ACC112 (cell line): ENCODE measurements around the gene SH3GL3.

ENCODE experiments used
- H2AFZ ChIP-seq: fragments of 200-600 bp; sonication (generic); one replicate; pipeline ENCODE4 v1.6.0; 2017; ENCODE audit warnings: antibody characterized with exemption, low read length; ENCODE audit not compliant: unreplicated experiment
- H3K27ac ChIP-seq: fragments of 200-600 bp; sonication (generic); 2 replicates; pipeline ENCODE4 v1.5.1; 2014; ENCODE audit warnings: low read depth, mild to moderate bottlenecking, antibody characterized with exemption, low read length, moderate library complexity
- H3K27me3 ChIP-seq: fragments of 200-600 bp; sonication (generic); 2 replicates; pipeline ENCODE4 v1.6.1; 2014; ENCODE audit warnings: mild to moderate bottlenecking, antibody characterized with exemption, low read length, moderate library complexity, mixed read lengths; ENCODE audit not compliant: insufficient read depth
- H3K36me3 ChIP-seq: fragments of 200-600 bp; sonication (generic); 2 replicates; pipeline ENCODE4 v1.6.1; 2016; ENCODE audit warnings: mild to moderate bottlenecking, antibody characterized with exemption, low read length, moderate library complexity, mixed read lengths; ENCODE audit not compliant: insufficient read depth
- H3K4me1 ChIP-seq: fragments of 200-600 bp; sonication (generic); one replicate; pipeline ENCODE4 v1.6.1; 2016; ENCODE audit warnings: low read length, mixed read lengths; ENCODE audit not compliant: insufficient read depth, unreplicated experiment, control insufficient read depth
- H3K4me3 ChIP-seq: fragments of 200-600 bp; sonication (generic); 2 replicates; pipeline ENCODE4 v1.5.1; 2014; ENCODE audit warnings: mild to moderate bottlenecking, low read depth, low read length
- H3K79me2 ChIP-seq: fragments of 200-600 bp; sonication (generic); one replicate; pipeline ENCODE4 v1.6.0; 2016; ENCODE audit warnings: low read length; ENCODE audit not compliant: control insufficient read depth, unreplicated experiment, insufficient read depth

Gene SH3GL3

DNA sequence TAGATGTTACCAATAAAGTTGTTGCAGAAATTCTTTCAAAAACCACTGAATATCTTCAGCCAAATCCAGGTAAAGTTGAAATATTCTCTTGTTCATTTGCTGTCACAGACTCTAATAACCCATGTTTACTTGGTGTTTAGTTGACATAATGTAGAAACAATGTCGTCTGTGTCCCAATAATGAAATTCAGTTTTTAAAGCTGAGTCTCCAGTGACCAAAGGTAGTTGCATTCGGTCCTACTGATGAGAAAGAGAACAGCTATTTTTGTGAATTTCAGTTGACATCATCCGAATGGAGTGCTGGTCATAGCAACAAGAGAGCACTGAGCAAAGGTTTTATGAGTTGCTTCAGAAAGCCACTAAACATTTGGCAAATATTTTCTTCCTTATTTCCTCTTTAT, 118.0 kb downstream of the SH3GL3 start:
- no peaks in the 10 kb centered on the region for H3K79me2 ChIP-seq
- no peaks in the 10 kb centered on the region for H3K4me1 ChIP-seq
- no peaks in the 10 kb centered on the region; the same call in 1 of the 2 replicates for H3K27me3 ChIP-seq
- H3K27ac ChIP-seq, result no peak overlapping the region
- no peaks in the 10 kb centered on the region for H3K36me3 ChIP-seq
- no peak overlapping the region for H3K4me3 ChIP-seq
- no peak overlapping the region for H2AFZ ChIP-seq

DNA sequence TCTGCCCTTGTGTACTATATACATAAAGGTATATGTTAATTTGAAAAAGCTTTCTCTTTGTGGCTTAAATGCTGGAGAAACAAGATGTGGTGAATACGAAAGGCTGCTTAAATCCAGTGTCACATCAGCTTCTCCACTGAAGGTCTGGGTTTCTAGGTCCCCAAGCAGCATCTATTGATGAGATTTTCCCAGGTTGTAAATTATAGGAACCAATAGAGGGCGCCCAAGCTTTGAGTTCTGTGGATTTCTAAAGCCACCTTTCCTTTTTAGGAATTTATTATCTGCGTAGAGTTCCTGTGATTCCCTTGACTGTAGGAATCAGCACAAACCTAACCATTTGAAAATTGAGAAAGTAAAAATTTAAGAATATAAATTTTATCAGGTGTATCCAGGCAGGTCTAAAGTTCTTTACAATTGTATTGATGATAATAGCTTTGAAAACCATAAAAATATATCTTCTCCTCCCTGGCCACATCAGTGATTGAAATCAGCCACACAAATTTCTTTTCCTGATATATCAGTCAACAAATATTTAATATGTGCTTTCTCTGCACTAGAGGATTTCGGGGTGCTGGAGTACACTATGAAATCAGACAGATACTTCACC, 118.5 kb downstream of the SH3GL3 start:
- Histone ChIP-seq H3K4me1 (no peaks in the 10 kb centered on the region), H3K27me3 (no peaks in the 10 kb centered on the region; the same call in 1 of the 2 replicates)

DNA sequence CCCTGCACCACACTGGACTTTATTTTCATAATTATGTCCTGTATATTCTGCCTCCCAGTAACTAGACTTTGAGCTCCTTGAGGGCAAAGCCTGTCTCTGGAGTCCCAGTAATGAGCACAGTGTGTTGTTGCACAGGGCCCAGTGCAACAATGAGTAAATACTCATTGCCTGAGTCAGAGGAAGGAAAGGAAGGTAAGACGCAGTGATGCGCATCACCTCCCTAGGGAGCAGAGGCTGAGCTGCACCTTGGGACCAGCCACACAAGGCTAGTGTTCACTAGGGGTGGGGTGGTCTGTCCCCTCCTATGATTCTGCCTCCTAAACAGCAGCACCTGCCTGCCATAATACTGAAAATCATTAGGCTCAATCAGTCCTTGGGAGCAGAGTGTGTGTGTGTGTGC, 120.2 kb downstream of the SH3GL3 start:
- H3K36me3 ChIP-seq, result no peaks in the 10 kb centered on the region
- no peaks in the 10 kb centered on the region; the same call in 1 of the 2 replicates for H3K27me3 ChIP-seq
- H3K27ac ChIP-seq, result no peak overlapping the region
- H3K4me1 ChIP-seq, result no peaks in the 10 kb centered on the region
- H3K79me2 ChIP-seq, result no peaks in the 10 kb centered on the region
- H2AFZ ChIP-seq, result no peak overlapping the region
- H3K4me3 ChIP-seq, result no peak overlapping the region

More for the DNA sequence above, 118.5 kb downstream of the SH3GL3 start:
- no peaks in the 10 kb centered on the region for H3K79me2 ChIP-seq
- H3K4me3 ChIP-seq, result no peak overlapping the region
- no peak overlapping the region for H3K27ac ChIP-seq
- no peaks in the 10 kb centered on the region for H3K36me3 ChIP-seq
- no peak overlapping the region for H2AFZ ChIP-seq

DNA sequence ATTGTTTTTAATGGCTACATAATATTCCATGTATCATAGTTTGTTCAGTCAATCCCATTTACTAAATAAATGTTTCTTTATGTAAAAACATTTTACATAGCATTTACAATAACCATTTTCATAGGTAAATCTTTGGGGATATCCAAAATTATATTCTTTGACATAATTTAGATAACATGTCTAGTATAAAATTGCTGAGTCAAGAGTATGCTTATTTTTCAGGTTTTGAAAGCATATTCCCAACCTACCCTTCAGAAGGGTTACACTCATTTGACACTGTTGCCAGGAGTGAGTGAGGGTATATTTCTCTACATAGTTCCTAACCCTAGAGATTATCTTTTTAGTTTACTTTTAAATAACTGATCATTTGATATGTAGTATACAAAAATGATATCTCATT, 122.2 kb downstream of the SH3GL3 start:
- Histone ChIP-seq H2AFZ (no peak overlapping the region), H3K27ac (no peak overlapping the region), H3K36me3 (no peaks in the 10 kb centered on the region), H3K79me2 (no peaks in the 10 kb centered on the region), H3K27me3 (peaks cover 6% of the 10 kb centered on the region; the same call in 1 of the 2 replicates), H3K4me1 (no peaks in the 10 kb centered on the region), H3K4me3 (no peak overlapping the region)

DNA sequence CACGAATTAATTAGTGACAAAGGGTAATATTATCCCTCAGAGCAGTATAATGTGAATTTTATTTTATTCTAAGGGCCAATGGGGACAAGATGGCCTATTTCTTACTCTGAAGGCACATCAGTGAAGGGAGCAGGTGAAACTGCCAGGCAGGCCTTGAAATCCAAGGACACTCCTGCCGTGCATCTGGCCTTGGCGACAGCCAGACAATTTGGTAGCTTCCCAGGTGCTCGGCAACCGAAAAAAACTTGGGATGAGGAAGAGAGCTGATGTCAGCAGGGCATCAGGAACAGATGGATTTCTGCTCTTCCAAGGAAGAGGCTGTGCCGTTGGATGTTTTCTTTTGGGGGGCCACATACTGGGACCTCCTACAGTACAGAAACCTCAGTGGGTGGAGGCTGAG, 123.6 kb downstream of the SH3GL3 start:
- no peaks in the 10 kb centered on the region for H3K79me2 ChIP-seq
- H3K4me3 ChIP-seq, result no peak overlapping the region
- H2AFZ ChIP-seq, result no peak overlapping the region
- H3K36me3 ChIP-seq, result no peaks in the 10 kb centered on the region
- H3K4me1 ChIP-seq, result no peaks in the 10 kb centered on the region
- H3K27me3 ChIP-seq, result peaks cover 10% of the 10 kb centered on the region; the same call in 1 of the 2 replicates
- no peak overlapping the region for H3K27ac ChIP-seq

DNA sequence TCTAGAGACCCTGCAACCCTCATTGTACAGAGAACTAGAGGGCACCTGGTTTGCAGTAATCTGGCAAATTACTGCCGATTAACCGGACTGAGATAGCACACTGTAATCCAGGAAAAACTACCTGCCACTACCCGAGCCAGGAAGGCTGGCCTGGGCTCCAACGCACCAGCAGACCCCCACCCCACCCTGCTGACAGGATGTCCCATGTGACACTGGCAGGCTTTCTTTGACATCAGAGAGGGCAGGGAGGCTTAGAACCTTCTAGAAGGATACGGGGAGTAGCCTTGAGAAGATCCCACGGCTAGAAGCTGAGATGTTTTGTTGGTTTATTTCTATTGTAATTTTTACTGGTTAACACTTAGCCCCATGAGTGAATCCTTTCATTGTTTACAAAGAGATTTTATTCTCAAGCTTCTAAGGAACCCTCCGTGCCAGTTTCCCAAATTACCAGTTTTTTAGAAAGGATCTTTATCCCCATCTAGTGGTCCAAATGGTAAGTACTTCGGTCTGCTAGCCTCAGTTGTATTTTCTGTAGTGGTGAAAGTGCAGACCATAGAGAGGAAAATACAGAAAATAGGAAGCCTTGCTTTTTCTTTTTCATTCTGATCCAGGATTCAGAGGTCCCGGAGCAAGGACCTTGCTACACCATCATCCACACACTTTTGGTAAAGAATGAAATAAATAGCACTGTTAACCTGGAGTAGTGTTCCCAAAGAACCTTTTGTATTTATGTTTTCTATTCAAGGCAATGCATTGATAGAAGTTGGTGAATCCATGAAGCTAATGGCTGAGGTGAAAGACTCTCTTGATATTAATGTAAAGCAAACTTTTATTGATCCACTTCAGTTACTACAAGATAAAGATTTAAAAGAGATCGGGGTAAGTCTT, 124.9 kb downstream of the SH3GL3 start:
- Histone ChIP-seq H3K27me3 (peaks cover 10% of the 10 kb centered on the region; the same call in 1 of the 2 replicates), H3K4me3 (no peak overlapping the region), H3K36me3 (no peaks in the 10 kb centered on the region), H3K4me1 (no peaks in the 10 kb centered on the region), H3K27ac (no peak overlapping the region), H2AFZ (no peak overlapping the region), H3K79me2 (no peaks in the 10 kb centered on the region)

DNA sequence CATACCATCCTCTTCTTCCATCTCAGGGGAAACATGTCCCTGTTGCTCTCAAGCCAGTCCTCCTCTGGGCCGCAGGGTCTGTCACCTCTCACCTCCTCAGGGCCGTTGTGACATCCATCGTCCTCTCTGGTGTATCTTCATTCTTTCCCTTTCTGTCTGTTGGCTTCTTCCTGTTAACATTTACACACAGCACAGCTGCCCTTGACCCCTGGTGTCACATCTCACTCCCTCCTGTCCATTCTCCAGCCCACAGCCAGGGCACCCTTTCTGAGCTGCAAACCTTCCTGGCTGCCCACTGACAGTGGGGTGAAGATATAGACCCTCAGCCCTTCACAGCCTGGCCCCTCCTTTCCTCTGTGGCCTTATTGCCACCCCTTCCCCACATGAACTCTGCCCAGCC, 127.2 kb downstream of the SH3GL3 start:
- Histone ChIP-seq H2AFZ (no peak overlapping the region), H3K27me3 (peaks cover 10% of the 10 kb centered on the region; the same call in 1 of the 2 replicates), H3K27ac (no peak overlapping the region), H3K79me2 (no peaks in the 10 kb centered on the region), H3K4me3 (no peak overlapping the region), H3K4me1 (no peaks in the 10 kb centered on the region), H3K36me3 (no peaks in the 10 kb centered on the region)

DNA sequence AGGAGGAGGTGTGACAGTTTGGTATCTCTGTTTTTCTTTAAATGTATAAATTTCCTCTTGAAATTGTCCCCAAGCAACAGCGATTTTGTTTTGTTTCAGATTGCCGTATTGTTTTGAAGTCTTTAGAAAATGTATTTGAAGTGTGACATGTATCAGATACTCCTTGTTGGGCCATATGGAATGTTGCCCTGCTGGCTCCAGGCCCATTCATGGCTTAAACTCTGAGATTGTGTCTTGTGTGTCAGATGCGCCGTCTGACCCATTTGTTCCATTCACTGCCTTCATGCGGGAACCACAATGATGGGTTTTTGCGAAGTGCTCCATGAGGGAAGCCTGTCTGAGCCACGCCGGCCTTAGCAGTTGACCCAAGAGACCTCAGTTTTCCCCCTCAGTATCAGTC, 131.6 kb downstream of the SH3GL3 start:
- Histone ChIP-seq H3K36me3 (no peaks in the 10 kb centered on the region), H2AFZ (no peak overlapping the region), H3K27ac (no peak overlapping the region), H3K27me3 (peaks cover 6% of the 10 kb centered on the region; the same call in 1 of the 2 replicates), H3K4me3 (no peak overlapping the region), H3K79me2 (no peaks in the 10 kb centered on the region), H3K4me1 (no peaks in the 10 kb centered on the region)

DNA sequence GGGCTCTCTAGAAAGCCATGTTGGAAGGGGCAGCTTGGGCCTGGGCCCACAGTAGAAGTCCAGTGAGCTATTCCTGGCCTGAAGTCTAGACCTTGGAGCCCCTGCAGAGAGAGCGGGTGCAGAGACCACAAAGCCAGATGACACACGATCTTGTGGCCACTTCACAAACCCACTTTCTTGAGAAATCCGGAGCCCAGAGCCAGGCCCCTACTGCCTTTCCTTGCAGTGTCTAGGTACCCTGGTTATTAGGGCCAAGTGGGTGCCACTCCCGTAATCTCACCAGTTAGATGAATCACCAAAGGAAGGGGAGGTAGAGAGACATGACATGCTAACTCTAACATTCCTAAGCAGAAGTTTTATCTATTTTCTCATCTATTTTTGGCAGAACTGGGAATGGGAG, 134.2 kb downstream of the SH3GL3 start:
- Histone ChIP-seq H3K27ac (no peak overlapping the region), H2AFZ (no peak overlapping the region), H3K36me3 (no peaks in the 10 kb centered on the region), H3K79me2 (no peaks in the 10 kb centered on the region), H3K27me3 (no peaks in the 10 kb centered on the region), H3K4me3 (no peak overlapping the region), H3K4me1 (no peaks in the 10 kb centered on the region)

DNA sequence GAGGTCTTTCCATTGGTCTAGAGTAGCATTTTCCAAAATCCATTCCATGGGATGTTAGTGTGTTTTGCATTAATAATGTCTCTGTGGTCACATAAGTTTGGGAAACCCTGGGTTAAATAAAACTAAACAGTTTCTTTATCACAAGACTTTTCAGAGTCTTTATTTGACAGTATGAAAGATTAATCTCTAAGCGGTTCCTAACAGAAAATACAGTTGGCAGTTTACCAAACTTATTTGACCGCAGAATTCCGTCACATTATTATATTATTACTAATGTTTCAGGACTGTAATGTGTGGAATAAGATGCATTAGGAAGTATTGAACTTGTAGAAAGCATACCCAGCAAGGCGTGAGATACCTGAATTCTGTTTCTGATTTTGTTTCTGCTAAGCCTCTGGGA, 135.2 kb downstream of the SH3GL3 start:
- H3K4me1 ChIP-seq, result no peaks in the 10 kb centered on the region
- no peaks in the 10 kb centered on the region for H3K27me3 ChIP-seq
- H3K36me3 ChIP-seq, result no peaks in the 10 kb centered on the region
- H3K4me3 ChIP-seq, result no peak overlapping the region
- H3K79me2 ChIP-seq, result no peaks in the 10 kb centered on the region
- no peak overlapping the region for H2AFZ ChIP-seq
- H3K27ac ChIP-seq, result no peak overlapping the region
